Right lobe of liver (tissue), 6 donors: Measurements from ENCODE around the gene MARF1. TPM values are rescaled to one million over a fixed set of nuclear protein-coding genes. Genes with fewer than 3 reads are reported as not detected.
A peak's percentile ranks its signal among the peaks of the same experiment; 100 is the strongest.
"Not testable (repeated sequence)": the region's sequence is repeated elsewhere in the genome, so short reads cannot be mapped to it uniquely, and the experiment has no call there.

Experiments used
- ATAC-seq, 4 donors: fragments of 200-7000 bp; cut with Tn5 transposase; one replicate each; pipeline ENCODE4 v1.9.1; 2020; ENCODE audit warnings: mild to moderate bottlenecking in 4 of 4, moderate library complexity in 4 of 4
- DNase-seq, 3 donors: peaks; one replicate each; pipeline ENCODE4 v3.0.0-alpha.2; 2020
- H3K27ac ChIP-seq, 3 donors: fragments of 200-600 bp; one replicate each; pipeline ENCODE4 v1.8.0; 2022
- H3K27me3 ChIP-seq, 2 donors: fragments of 200-600 bp; one replicate each; pipeline ENCODE4 v1.8.0; 2022
- H3K36me3 ChIP-seq, 4 donors: fragments of 200-600 bp; sonication (generic) in 1 of 4; one replicate each; pipeline versions ENCODE4 v1.5.1 to v1.8.0; 2017 to 2022; ENCODE audit warnings: control low read depth in 1 of 4
- H3K4me1 ChIP-seq, 4 donors: fragments of 200-600 bp; sonication (generic) in 1 of 4; one replicate each; pipeline versions ENCODE4 v1.5.1 to v1.8.0; 2017 to 2022; ENCODE audit warnings: control low read depth in 1 of 4
- H3K4me3 ChIP-seq, 3 donors: fragments of 200-600 bp; one replicate each; pipeline ENCODE4 v1.8.0; 2022
- H3K9me3 ChIP-seq, 4 donors: fragments of 200-600 bp; sonication (generic) in 1 of 4; one replicate each; pipeline versions ENCODE4 v1.5.1 to v1.8.0; 2017 to 2022; ENCODE audit warnings: control low read depth in 1 of 4
- CTCF ChIP-seq, 4 donors: fragments of 200-600 bp in 3 of 4; fragments of 450-650 bp in 1 of 4; IDR thresholded peaks; one replicate each; pipeline versions ENCODE4 v1.5.1 to v1.8.0; 2016 to 2022; ENCODE audit warnings: antibody characterized with exemption in 4 of 4, mild to moderate bottlenecking in 2 of 4
- POLR2A ChIP-seq: fragments of 450-650 bp; IDR thresholded peaks from one replicate; pipeline ENCODE4 v1.6.1; 2017; ENCODE audit warnings: antibody characterized with exemption, mild to moderate bottlenecking
- WGBS: methylation state at CpG from one replicate; pipeline ENCODE4 v1.1.6; 2018; ENCODE audit warnings: low coverage, low lambda C conversion rate; ENCODE audit not compliant: insufficient coverage; ENCODE audit errors: missing lambda C conversion rate; 5-methylcytosine and 5-hydroxymethylcytosine counted together
- intact Hi-C, 2 donors: fragments of 100-400 bp; cut with DNase I; formaldehyde crosslinking; loops; one replicate each; pipeline versions ENCODE4 v1.11.2 to v1.14.1; 2022
- total RNA-seq, 6 experiments: library from RNA; depleted of rRNA in 2 of 6; stranded (reverse); fragments of >200 nt in 2 of 6; fragmentation: NEBNext Ultra II Directional in 3 of 6; extraction: Animal tissue kit (Norgen Biotek cat#: 25700) in 3 of 6; gene quantifications; one replicate each; pipeline versions ENCODE4 v1.1.0 to v1.2.4, GENCODE V29; 2016 to 2023
- donor health status: DM: no; HTN: yes; CAD: no.
- donor health status: DM: no; HTN: no; CAD: no.
- donor health status: DM: no; HTN: no; CAD: no.
- donor health status: DM: no; HTN: yes; CAD: no.
- donor health status: DM: no; HTN: yes; CAD: no.

MARF1 gene
- total RNA-seq, 6 experiments from 2014 or later: 17.2 to 44.2 (median 31.2) TPM

GRCh38 chr16:15553313-15554088 is 89.5 kb downstream of the MARF1 start:
- DNase-seq (no peak), ATAC-seq (no peak)
- intact Hi-C loops: no loop called here
- no peaks in the 10 kb centered on the region for H3K27me3 ChIP-seq
- H3K9me3 ChIP-seq: no peaks in the 10 kb centered on the region
- no peak overlapping the region for H3K4me3 ChIP-seq
- H3K27ac ChIP-seq: no peak overlapping the region
- no peak for TF ChIP-seq POLR2A
- H3K4me1 ChIP-seq: no peaks in the 10 kb centered on the region
- 78% methylated on average over 7 of the region's 10 CpGs for WGBS
- no peaks in the 10 kb centered on the region for H3K36me3 ChIP-seq

DNA sequence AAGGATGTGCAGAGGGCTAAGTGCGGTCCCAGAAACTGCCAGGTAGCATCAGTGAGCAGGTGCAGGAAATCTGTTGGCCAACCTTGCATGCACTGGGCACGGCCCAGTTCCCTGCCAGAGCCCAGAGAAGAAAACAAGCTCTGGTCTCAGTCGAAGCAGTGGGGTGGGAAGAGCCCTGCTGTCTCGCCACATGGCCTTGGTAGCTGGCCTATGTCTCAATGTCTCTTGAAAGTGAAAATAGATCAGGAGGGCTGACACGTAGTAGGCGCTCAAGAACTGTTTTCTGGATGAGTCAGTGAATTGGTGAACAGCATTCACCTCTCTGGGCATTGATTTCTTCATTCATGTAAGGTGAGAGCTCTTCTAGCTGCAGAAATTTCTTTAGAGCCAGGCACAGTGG is 90.4 kb downstream of the MARF1 start:
- Histone ChIP-seq H3K4me3 (no peak overlapping the region), H3K27ac (no peak overlapping the region), H3K9me3 (no peaks in the 10 kb centered on the region), H3K27me3 (no peaks in the 10 kb centered on the region), H3K4me1 (no peaks in the 10 kb centered on the region), H3K36me3 (no peaks in the 10 kb centered on the region)
- TF ChIP-seq POLR2A (no peak), CTCF (IDR thresholded peaks at IDR 0.05) (no peak)
- ATAC-seq (no peak), DNase-seq (no peak)
- intact Hi-C loops: no loop called here
- 87% methylated on average over 3 of the region's 6 CpGs for WGBS

DNA sequence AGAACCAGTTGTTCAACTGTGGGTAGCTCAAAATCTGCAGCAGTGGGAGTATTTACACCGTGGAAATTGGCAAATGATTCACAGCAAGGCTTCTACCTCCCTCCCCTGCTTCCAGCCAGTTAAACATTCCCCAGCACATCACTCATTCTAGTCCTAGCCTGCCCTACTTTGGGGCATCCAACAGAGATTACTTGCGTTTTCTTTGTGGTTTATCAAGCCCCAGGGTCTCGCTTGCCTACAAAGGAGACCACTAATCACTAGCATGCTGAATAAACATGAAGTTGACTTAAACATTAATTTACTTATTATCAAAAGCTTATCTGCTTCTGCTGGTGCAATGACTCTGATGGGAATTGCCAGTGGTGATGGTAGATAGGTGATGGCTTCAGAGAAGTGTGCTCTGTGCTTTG is 94.5 kb downstream of the MARF1 start:
- TF ChIP-seq POLR2A (no peak), CTCF (IDR thresholded peaks at IDR 0.05) (no peak)
- no peaks in the 10 kb centered on the region for H3K4me1 ChIP-seq
- intact Hi-C loops: no loop called here
- H3K27ac ChIP-seq: no peak overlapping the region
- 71% methylated on average over 3 of the region's 3 CpGs for WGBS
- no peaks in the 10 kb centered on the region for H3K27me3 ChIP-seq
- H3K36me3 ChIP-seq: no peaks in the 10 kb centered on the region
- ATAC-seq (peak in 1 of 4 donors; percentile 16), DNase-seq (no peak)
- no peak overlapping the region for H3K4me3 ChIP-seq
- no peaks in the 10 kb centered on the region for H3K9me3 ChIP-seq

- WGBS: 86% methylated on average over 1 of the region's 6 CpGs
- Histone ChIP-seq H3K27me3 (no peaks in the 10 kb centered on the region), H3K27ac (no peak overlapping the region), H3K4me3 (no peak overlapping the region), H3K4me1 (no peaks in the 10 kb centered on the region), H3K36me3 (no peaks in the 10 kb centered on the region), H3K9me3 (no peaks in the 10 kb centered on the region)
- no peak for ATAC-seq
- TF ChIP-seq CTCF (IDR thresholded peaks at IDR 0.05) (no peak), POLR2A (no peak)
- no peak for DNase-seq
- intact Hi-C loops: no loop called here
These were observed 95.2 kb downstream of the MARF1 start for GRCh38 chr16:15547768-15548096.

DNA sequence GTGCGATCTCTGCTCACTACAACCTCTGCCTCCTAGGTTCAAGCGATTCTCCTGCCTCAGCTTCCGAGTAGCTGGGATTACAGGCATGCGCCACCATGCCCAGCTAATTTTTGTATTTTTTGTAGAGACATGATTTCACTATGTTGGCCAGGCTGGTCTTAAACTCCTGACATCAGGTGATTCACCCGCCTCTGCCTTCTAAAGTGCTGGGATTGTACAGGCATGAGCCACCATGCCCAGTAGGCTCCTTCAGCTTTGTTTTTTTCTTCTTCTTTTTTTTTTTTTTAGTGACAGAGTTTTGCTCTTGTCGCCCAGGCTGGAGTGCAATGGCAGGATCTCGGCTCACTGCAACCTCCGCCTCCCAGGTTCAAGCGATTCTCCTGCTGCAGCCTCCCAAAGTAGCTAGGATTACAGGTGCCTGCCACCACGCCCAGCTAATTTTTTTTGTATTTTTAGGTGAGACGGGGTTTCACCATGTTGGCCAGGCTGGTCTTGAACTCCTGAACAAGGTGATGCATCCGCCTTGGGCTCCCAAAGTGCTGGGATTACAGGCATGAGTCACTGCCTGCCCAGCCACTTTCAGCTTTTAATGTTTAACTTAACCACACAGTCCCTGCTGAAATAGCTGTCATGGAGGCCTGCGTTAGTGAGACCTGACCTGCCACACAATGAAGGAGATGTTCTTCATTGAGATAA is 95.7 kb downstream of the MARF1 start:
- ATAC-seq, intact Hi-C loops: not testable (repeated sequence)

More for the DNA sequence above, 95.7 kb downstream of the MARF1 start:
- H3K27ac ChIP-seq, H3K27me3 ChIP-seq, H3K4me1 ChIP-seq, H3K36me3 ChIP-seq, DNase-seq, H3K9me3 ChIP-seq, H3K4me3 ChIP-seq: not testable (repeated sequence)
- WGBS: 96% methylated on average over 8 of the region's 13 CpGs
